HG03558 (cell line): ENCODE measurements around the gene MYO9B.

Source experiments
- ATAC-seq: cut with Tn5 transposase; IDR thresholded peaks from one replicate; pipeline ENCODE4 v1.9.1; 2021; ENCODE audit warnings: moderate number of reproducible peaks; ENCODE audit not compliant: unreplicated experiment; ENCODE audit errors: extremely low read depth

The MYO9B gene

DNA sequence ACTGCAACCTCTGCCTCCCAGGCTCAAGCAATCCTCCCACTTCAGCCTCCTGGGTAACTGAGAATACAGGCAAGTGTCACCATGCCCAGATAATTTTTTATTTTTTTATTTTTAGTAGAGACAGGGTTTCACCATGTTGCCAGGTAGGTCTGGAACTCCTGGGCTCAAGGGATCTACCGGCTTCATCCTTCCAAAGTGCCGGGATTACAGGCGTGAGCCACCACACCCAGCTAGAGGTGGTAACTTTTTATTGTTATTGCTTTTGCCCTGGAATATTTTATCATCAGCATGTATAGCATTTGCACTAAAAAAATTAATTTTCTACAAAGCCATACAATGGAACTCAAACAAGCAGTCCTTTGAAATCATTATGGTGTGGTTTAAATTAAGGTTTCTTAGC, 14.4 kb upstream of the MYO9B start:
- no peak for ATAC-seq

DNA sequence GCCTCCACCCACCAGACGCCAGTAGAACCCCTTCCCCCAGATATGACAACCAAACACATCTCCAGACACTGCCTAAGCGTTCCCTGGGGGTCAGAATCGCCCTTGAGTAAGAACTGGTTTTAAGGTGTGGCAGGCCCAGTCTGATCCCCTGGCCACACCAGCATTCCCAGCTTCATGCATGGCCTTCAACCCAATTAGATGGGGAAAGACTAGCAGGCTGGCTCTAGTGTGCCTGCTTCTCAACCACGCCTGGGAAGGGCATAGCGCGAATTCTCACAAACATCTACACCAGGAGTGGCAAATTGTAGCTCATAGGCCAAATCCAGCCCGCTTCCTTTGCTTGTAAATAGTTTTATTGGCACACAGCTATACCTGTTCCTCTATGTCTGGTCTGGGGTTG, 13.9 kb upstream of the MYO9B start:
- ATAC-seq, result no peak

DNA sequence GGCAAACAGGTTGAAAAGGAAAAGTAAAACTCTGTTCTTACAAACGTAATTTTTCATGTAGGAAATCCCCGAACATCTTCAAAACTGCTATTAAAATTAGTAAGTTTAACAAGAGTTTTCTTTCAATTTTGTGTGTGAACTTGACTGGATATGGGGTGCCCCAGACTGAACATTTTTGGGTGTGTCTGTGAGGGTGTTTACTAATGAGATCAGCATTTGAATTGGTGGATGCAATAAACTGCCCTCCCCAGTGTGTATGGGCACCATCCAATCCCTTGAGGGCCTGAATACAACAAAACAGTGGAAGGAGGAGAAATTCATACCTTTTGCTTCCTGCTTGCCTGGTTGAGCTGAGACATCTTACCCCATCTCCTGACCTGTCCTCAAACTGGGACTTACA, 12.1 kb upstream of the MYO9B start:
- ATAC-seq, result no peak

DNA sequence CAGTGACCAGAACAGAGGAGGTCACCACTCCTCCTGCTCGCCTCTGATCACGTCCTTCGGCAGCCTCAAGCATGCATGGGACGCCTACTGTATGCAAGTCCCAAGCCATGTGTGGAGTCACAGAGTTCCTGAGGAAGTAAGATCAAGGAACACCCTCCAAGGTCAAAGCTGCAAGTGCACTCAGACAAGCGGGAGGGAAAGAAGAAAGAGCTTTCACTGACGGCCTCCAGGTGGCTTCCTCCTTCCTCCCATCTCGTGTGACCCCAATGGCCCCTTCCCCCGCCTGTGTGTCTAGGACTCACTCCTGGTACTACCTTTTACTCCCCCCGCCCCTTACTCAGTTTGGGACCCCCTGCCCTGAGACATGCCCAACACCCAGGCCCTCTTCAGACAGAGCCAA, 6.4 kb upstream of the MYO9B start:
- ATAC-seq, result no peak

DNA sequence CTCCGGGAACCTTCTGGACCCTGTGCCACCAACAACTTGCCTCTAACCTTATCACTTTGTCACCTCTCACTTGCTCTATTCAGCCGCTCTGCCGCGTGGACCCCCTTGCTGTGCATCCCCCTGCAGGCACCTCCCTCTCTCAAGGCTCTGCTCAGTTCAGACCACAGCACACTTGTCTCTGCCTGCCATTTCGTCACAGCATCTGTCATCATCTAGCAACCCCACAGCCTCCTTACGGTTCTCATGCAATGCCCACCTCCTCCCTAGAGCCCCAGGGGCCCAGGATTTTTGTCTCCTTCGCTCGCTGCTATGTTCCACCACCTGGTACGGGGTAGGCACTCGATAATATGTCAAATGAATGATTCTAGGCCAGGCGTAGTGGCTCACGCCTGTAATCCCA, 5.2 kb upstream of the MYO9B start:
- no peak for ATAC-seq

DNA sequence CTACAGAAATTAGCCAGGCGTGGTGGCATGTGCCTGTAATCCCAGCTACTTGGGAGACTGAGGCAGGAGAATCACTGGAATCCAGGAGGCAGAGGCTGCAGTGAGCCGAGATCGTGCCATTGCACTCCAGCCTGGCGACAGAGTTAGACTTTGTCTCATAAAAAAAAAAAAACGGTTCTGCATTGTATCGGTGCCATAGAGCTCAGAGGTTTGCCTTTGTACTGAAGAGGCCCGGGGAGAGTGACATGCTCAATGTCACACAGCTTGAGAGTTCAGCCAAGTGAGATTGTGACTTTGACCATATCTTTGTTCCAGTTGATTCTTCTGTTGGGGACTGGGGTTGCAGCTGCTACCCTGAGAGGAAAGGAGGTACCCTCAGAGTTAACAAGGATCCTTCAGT, 4.7 kb upstream of the MYO9B start:
- no peak for ATAC-seq

DNA sequence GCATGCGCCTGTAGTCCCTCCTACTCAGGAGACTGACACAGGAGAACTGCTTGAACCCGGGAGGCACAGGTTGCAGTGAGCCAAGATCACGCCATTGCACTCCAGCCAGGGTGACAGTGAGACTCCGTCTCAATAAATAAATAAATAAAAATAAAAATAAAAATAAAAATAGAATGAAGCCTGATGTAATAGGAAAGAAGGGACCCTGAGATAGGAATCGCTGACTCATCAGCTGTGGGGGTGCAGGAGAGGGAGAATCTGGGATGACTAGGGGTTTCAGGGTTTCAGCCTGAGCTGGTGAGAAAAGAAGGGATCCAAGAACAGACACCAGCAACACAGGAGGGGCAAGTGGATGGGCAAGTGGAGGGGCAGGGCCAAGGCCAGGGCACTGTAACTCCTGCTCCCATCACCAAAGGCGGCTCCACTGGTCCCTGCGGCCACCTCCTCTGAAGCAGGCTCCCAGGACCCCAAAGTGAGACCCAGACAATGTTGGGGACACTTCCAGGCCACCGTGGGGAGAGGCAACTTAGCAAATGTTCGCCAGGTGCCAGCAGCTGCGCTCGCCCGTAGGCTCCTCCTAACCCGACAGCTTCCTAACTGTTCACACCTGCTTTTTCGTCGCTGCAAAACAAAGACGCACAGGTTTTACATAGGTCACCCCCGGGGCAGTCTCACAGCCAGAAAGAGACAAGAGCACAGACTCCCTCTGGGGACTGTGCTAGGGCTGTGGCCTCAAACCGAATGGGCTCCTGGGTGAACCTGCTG, 1.5 kb upstream of the MYO9B start:
- ATAC-seq, result no peak

DNA sequence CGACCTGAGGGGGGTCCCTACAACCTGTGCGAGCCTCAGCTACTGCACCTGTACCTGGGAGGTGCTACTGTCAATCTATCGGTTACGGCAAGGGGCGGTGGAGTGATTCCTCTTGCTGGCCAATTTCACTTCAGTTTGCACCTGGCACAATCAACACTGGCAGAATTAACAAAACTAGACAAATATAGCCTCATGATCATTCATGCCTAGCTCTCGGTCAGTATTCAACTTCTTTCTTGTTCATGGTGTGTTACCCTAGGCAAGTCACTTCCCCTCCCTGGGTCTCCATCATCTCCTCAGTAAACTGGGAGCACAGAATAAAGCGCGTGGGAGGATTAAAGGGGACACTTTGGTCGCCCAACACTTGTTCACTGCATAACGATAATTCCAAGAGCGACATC, 943 bp upstream of the MYO9B start:
- no peak for ATAC-seq

DNA sequence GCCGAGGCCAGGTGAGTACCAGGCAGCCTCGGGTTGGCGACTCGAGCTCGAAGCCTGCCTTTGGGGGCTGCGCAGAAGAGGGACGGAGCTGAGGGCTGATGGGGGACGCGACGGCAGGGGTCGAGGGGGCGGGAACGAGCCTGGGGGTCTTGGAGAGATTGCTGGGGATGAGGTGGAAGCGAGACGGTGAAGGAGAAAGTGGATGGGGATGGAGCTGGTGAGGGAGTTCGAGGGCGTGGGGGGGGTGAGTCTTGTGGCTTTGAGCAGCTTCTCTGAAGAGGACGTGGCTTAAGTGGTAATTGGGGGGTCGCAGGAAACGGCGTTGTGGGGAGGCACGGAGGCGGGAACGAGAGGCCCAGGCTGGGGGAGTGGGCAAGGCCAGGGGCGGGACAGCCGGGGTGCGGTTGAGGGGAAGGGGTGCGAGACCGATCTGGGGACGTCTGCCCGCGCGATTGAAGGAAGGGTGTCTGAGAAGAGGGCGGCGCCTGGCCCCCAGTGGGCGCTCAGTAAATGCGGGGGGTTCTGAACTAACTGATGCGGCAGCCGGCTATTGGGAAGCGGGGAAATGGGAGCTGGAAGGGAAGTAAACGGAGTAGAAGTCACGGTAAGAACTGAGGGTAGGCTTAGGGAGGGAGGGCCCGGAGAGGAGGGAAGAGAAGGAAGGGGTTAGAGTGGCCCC, 426 bp downstream of the MYO9B start:
- no peak for ATAC-seq

DNA sequence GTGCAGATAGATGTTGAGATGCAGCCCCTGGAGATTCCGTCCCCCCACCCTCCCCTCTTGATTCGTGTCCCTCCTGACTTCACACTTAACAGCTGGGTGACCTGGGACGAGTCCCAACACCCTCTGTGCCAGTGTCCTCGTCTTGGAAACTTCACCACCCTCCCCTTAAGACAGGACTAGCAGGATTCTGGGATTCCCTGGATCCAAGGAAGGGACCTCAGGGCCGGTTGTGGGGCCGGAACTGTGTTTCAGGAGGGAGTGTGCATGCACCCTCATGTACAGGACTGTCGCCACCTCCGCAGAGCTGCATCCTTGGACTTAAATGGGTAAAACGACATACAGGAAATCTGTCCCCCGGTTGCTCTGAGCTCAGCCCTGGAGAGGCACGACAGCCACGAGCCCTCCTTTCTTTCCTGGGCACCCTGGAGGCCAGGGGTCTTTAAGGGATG, 990 bp downstream of the MYO9B start:
- ATAC-seq, result no peak

DNA sequence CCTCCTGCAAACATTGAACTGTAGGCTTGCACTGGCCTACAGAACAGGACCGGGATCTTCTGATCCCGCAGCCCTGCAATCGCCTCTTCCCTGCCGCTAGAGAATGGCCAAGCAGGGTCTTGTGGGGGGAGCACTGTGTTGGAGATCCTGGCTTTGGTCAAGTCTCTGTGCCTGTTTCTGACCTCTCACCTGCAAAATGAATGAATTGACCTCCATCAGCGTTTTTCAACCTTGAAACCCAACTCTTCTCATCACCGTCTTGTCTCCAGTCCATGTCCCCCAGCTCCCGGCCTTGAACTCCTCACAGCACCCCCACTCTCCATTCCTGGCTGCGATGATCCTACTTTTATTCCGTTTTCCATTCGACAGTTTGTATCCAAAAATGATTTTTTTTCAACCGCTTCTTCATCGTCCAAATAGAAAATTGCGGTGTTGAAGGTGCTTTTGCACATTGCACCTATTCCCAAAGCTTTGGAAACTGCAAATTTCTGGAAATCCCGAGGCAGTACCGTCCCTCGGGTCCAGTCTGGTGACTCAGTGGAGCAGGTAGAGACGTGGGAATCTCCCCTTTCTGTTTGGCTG, 2.0 kb downstream of the MYO9B start:
- ATAC-seq, result no peak

DNA sequence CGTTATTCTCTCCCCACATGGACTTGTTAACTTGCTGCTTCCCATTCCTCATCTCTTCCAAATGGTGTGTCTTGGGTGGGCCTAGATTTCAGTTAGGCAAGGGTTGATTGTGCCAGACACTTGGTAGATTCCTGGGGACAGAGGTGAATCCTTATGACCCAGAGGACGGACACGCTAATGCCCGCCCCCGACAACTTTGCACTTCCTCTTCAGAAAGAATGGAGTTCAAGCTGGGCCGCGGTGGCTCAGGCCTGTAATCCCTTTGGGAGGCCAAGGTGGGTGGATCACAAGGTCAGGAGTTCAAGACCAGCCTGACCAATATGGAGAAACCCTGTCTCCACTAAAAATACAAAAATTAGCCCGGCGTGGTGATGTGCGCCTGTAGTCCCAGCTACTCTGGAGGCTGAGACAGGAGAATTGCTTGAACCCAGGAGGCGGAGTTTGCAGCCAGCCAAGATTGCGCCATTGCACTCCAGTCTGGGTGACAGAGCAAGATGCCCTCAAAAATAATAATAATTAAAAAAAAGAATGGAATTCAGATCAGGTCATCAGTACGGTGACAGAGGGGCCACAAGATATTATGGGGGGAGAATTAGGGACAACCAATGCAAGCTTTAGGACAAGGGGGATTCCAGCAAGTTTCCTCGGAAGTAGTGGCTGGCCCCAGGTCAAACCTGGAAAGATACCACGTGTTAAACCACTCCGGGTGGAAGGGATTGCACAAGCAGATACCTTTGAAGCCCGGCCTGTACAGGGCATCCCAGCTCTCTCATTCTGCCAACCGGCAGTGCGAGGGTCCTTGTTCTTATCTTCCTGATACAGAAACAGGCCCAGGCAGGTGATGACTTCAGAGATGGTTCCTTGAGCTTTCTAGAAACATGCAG, 2.7 kb downstream of the MYO9B start:
- ATAC-seq, result no peak

DNA sequence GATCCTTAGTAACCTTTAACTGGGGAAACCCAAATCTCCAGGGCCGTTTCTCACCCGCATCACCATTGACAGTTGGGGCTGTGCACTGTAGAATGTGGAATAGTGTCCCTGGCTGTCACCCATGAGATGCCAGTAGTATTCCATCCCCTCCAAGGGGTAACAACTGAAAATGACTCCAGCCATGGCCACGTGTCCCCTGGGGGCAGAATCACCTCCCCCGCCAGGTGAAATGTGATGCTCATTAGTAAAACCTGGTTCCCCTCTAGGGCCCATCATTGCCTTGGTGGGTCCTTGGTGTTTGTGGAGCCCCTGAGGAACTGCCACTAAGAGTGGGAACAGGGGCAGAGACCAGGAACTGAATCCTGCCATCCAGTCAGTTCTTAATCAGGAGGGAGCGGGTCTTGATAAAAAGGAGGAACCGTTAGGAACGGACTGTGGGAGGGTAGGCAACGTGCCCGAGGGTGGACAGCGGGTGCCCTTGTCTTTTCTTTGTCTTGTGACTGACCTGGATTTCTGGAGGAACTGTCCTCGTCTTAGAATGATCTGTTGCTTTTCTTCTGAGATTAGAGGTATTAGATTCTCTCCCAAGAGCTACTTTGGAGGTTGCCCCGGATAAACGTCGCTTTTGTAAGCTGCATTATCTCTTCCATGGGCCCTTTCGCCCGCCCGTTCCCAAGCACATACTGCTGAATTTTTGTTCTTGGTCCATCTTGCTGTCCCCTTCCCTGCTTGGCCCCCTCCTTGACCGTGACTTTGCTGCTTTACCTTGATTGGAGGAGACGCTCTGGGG, 3.5 kb downstream of the MYO9B start:
- no peak for ATAC-seq

DNA sequence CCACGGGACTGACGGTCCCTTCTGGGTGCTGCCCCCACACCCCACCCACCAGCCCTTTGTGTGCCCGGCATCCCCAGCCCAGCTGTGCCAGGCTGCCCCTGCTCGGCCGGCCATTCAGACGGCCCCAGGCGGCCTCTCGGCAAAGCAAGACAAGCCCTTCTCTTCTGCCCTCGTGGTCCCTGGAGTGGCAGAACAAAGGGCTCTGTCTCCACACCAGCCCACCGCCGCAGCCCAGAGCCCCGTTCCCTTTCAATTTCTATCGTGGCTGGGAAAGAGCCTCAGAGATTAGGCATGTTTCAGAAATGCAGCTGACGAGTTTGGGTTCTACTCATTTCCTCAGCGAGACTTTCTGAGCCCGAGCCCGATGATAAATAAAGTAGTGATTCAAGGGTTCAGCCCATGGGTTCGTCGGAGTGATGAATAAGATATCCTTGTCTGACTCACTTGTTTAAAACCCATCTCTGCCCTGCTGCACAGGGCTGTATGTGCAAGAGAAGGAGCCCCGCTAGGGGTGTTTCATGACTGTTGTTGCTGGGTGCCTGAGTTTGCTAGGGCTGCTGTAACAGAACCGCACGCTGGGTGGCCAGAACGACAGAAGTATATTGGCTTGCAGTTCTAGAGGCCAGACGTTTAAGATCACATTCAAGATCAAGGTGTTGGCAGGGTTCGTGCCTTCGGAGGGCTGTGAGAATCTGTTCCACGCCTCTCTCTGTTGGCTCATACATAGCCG, 4.3 kb downstream of the MYO9B start:
- ATAC-seq, result no peak

DNA sequence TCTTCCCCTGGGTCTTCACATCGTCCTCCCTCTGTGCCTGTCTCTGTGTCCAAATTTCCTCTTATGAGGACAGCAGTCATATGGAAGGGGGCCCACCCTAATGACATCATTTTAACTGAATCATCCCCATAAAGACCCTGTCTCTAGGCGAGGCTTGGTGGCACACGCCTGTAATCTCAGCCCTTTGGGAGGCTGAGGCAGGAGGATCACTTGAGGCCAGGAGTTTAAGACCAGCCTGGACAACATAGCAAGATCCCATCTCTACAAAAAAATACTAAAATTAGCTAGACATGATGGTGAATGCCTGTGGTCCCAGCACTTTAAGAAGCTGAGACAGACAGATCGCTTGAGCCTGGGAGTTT, 4.8 kb downstream of the MYO9B start:
- no peak for ATAC-seq

DNA sequence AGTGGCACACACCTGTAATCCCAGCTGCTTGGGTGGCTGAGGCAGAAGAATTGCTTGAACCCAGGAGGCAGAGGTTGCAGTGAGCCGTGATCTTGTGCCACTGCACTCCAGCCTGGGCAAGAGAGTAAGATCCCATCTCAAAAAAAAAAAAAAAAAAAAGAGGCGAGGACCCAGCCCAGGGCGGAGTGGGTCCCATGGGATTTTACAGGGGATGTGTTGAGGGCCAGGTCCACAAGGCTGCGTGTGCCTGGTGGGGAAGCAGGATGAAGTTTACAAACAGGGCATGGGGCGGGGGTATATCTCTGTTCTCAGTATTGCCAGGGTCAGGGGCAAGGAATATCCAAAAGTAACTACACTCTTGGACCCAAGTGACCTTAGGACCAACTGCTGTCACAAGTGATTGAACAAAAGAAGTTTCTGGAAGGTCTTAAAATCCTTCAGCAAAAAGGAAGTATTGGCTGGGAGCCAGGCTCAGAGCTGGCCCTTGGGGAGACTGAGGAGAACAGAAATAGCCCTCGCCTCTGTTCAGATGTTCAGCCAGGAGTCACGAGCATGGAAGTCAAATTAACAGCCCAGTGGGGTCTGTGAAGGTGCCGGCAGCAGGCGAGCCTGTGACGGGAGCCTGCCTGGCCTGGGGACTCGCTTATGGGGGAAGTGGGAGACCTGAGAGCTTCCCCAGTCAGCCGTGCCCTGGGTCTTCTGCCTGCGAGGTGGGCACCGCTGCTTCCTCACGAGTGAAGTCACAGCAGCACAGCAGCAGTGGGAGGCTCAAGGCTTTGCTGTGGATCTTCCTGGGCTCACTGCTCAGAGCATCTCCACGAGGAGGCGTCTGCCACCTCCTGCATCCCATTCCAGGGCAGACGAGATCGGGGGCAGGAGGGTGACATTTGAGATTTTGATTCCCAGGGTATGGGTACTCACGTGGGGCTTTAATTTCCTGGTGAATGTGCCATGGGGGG, 6.4 kb downstream of the MYO9B start:
- ATAC-seq, result no peak

DNA sequence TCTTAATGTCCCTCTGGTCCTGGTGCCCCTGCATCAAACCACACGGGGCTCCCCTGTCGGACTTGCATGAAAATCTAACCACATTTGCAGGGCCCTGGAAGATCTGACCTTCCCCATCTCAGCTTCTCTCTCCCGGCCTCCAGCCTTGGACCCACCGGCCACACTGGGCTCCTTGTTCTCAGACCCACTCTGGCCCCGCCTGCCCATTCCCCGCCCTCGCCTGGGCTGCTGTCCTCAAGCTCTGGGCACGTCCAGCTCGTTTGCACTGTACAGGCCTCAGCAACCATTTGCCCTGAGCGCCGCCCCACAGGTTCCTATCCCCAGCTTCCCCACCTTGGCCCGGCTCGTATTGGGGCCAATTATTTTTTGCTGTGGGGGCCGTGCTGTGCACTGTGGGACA, 10.5 kb downstream of the MYO9B start:
- no peak for ATAC-seq

DNA sequence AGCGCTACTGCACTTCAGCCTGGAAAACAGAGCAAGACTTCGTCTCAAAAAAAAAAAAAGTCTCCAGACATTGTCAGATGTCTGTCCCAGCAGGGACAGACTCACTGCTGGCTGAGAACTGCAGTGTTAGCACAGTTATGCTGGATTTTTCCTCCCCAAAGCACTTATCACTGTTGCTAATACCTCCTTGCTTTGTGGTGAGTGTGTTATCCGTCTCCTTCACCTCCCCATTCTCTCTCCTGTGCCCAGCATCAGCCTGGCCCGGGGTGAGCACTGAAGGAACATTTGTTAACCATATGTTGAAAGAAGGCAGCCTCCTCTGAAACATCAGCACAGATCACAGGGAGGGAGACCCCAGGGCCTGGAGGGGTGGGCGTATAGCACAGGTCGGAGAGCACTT, 11.3 kb downstream of the MYO9B start:
- ATAC-seq, result no peak
